ENCODE data around the gene SH3RF1. TPM values are rescaled to one million over a fixed set of nuclear protein-coding genes. Genes with fewer than 3 reads are reported as not detected.

SH3RF1 gene
- total and polyA plus RNA-seq, 10 of the 15 experiments (the other 5 are each of a cell fraction or from before 2014, with no cell fraction given) = 4.5 to 22.5 (median 10.4) TPM

- TF ChIP-seq ZBTB11 (CRISPR knock-in tag; IDR thresholded peaks at IDR 0.05) (no peak), MAX (IDR thresholded peaks at IDR 0.05; ENCODE audit: low read depth, low read length) (no peak), E2F8 (IDR thresholded peaks at IDR 0.05; ENCODE audit: low read depth, partially characterized antibody) (no peak), PAX8 (IDR thresholded peaks at IDR 0.05) (no peak), NR2C1 (IDR thresholded peaks at IDR 0.05) (no peak), HSF1 (IDR thresholded peaks at IDR 0.05; ENCODE audit: low read depth, low read length) (no peak), EZH2 (IDR thresholded peaks at IDR 0.05; ENCODE audit: borderline replicate concordance, control insufficient read depth, low read depth, low read length) (no peak), TARDBP (IDR thresholded peaks at IDR 0.05; ENCODE audit: borderline replicate concordance) (no peak), STAT3 (IDR thresholded peaks at IDR 0.05; ENCODE audit: low read depth, low read length) (no peak), CHD4 (IDR thresholded peaks at IDR 0.05) (no peak), BMI1 (IDR thresholded peaks at IDR 0.05; ENCODE audit: borderline replicate concordance) (no peak), NFXL1 (IDR thresholded peaks at IDR 0.05; ENCODE audit: borderline replicate concordance) (no peak), ZNF622 (IDR thresholded peaks at IDR 0.05) (no peak), ZZZ3 (IDR thresholded peaks at IDR 0.05; ENCODE audit: control insufficient read depth, insufficient read length, low read depth) (no peak), HDGF (IDR thresholded peaks at IDR 0.05) (no peak), EGR1 (IDR thresholded peaks at IDR 0.05; ENCODE audit: borderline replicate concordance in 1 of 2, low read depth in 2 of 2, low read length in 2 of 2) (no peak), CBX5 (IDR thresholded peaks at IDR 0.05; ENCODE audit: low read depth) (no peak), FOXM1 (IDR thresholded peaks at IDR 0.05; ENCODE audit: low read depth, low read length) (no peak), RB1 (IDR thresholded peaks at IDR 0.05; ENCODE audit: borderline replicate concordance) (no peak), SMARCA5 (IDR thresholded peaks at IDR 0.05) (no peak), YY1 (IDR thresholded peaks at IDR 0.05; ENCODE audit: low read depth, low read length) (no peak), ASH2L (IDR thresholded peaks at IDR 0.05; ENCODE audit: borderline replicate concordance, low read depth) (0 out of 2 replicates have a peak, but pooled peaks have one; percentile 33), HDAC6 (IDR thresholded peaks at IDR 0.05; ENCODE audit: unreplicated experiment) (no peak)
Observed at GRCh38 chr4:169098532-169098931, 172.2 kb downstream of the SH3RF1 start (continued).

All from GM12878 (cell line).